ENCODE measurements around the gene DLGAP3. TPM values are rescaled to one million over a fixed set of nuclear protein-coding genes. Genes with fewer than 3 reads are reported as not detected.

DLGAP3 gene
- total and polyA plus RNA-seq, 2 of the 13 experiments (the other 11 are each of a cell fraction or from before 2014, with no cell fraction given) = 0.03 to 0.04 TPM

DNA sequence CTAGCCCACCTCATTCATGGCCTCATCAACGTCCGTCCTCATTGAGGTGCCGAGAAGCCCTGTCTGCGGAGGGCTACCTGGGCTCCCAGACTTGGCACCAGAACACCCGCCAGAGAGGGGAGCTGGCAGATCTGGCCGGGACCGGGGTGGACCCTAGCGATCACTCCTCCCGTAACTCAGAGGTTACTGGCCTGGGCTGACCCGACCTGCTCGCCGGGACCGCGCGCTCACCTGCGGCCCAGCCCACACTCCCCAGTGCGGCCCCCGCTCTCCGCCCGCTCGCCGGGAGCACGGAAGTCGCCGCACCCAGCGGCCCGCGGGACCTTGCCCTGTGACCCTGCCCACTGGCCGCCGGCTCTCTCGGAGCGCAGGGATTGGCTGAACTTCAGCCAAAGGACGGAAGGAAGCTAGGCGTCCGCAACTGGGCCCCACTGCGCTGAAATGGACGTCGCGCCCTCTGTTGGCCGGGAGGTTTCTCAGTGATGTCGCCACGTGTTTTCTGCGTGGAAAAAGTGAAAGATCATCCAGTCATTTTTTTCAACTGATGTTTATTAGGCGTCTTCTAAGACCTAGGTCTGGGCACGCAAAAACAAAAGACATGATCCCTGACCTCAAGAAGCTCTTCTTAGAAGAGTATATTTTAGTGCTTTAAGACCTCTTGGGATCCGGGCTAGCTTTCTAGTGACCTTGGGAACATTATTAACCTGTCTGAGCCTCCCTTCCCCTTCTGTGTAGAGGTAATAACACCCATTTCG, 69.8 kb downstream of the DLGAP3 start, which contains the start of gene SMIM12 (continued):
- 0 out of 2 replicates have a peak, but pooled peaks have one; percentile 36 for TF ChIP-seq ZSCAN20 (CRISPR knock-in tag; IDR thresholded peaks at IDR 0.05; ENCODE audit: borderline replicate concordance)
- TF ChIP-seq ZNF772 (CRISPR knock-in tag; IDR thresholded peaks at IDR 0.05) = 0 out of 2 replicates have a peak, but pooled peaks have one; percentile 20
- no peak for TF ChIP-seq ZNF10 (CRISPR knock-in tag; IDR thresholded peaks at IDR 0.05; ENCODE audit: borderline replicate concordance, low read depth)
- TF ChIP-seq, protein P1, sequence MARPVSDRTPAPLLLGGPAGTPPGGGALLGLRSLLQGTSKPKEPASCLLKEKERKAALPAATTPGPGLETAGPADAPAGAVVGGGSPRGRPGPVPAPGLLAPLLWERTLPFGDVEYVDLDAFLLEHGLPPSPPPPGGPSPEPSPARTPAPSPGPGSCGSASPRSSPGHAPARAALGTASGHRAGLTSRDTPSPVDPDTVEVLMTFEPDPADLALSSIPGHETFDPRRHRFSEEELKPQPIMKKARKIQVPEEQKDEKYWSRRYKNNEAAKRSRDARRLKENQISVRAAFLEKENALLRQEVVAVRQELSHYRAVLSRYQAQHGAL (CRISPR knock-in tag; IDR thresholded peaks at IDR 0.05; ENCODE audit: not compliant biosample characterization) = no peak
- TF ChIP-seq, protein P2, sequence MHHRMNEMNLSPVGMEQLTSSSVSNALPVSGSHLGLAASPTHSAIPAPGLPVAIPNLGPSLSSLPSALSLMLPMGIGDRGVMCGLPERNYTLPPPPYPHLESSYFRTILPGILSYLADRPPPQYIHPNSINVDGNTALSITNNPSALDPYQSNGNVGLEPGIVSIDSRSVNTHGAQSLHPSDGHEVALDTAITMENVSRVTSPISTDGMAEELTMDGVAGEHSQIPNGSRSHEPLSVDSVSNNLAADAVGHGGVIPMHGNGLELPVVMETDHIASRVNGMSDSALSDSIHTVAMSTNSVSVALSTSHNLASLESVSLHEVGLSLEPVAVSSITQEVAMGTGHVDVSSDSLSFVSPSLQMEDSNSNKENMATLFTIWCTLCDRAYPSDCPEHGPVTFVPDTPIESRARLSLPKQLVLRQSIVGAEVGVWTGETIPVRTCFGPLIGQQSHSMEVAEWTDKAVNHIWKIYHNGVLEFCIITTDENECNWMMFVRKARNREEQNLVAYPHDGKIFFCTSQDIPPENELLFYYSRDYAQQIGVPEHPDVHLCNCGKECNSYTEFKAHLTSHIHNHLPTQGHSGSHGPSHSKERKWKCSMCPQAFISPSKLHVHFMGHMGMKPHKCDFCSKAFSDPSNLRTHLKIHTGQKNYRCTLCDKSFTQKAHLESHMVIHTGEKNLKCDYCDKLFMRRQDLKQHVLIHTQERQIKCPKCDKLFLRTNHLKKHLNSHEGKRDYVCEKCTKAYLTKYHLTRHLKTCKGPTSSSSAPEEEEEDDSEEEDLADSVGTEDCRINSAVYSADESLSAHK (CRISPR knock-in tag; IDR thresholded peaks at IDR 0.05; ENCODE audit: borderline replicate concordance) = no peak
- TF ChIP-seq ZNF747 (CRISPR knock-in tag; IDR thresholded peaks at IDR 0.05; ENCODE audit: borderline replicate concordance) = peak; percentile 81
- peak; percentile 55; the same call in 1 of the 2 replicates for TF ChIP-seq ZNF768 (CRISPR knock-in tag; IDR thresholded peaks at IDR 0.05)
- no peak for TF ChIP-seq HIVEP1 (CRISPR knock-in tag; IDR thresholded peaks at IDR 0.05)
- no peak for TF ChIP-seq ZFP62 (CRISPR knock-in tag; IDR thresholded peaks at IDR 0.05)
- 0 out of 2 replicates have a peak, but pooled peaks have one; percentile 64 for TF ChIP-seq DNMT3B (CRISPR knock-in tag; conservative IDR thresholded peaks at IDR 0.05)
- no peak for TF ChIP-seq ZNF567 (CRISPR knock-in tag; IDR thresholded peaks at IDR 0.05; ENCODE audit: borderline replicate concordance)
- peak; percentile 75 for TF ChIP-seq DR1 (CRISPR knock-in tag; IDR thresholded peaks at IDR 0.05)
- TF ChIP-seq, protein P3, sequence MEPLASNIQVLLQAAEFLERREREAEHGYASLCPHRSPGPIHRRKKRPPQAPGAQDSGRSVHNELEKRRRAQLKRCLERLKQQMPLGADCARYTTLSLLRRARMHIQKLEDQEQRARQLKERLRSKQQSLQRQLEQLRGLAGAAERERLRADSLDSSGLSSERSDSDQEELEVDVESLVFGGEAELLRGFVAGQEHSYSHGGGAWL (CRISPR knock-in tag; IDR thresholded peaks at IDR 0.05) = peak; percentile 84
- TF ChIP-seq, protein P4, sequence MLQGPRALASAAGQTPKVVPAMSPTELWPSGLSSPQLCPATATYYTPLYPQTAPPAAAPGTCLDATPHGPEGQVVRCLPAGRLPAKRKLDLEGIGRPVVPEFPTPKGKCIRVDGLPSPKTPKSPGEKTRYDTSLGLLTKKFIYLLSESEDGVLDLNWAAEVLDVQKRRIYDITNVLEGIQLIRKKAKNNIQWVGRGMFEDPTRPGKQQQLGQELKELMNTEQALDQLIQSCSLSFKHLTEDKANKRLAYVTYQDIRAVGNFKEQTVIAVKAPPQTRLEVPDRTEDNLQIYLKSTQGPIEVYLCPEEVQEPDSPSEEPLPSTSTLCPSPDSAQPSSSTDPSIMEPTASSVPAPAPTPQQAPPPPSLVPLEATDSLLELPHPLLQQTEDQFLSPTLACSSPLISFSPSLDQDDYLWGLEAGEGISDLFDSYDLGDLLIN (CRISPR knock-in tag; IDR thresholded peaks at IDR 0.05; ENCODE audit: borderline replicate concordance) = no peak
- TF ChIP-seq, protein P5, sequence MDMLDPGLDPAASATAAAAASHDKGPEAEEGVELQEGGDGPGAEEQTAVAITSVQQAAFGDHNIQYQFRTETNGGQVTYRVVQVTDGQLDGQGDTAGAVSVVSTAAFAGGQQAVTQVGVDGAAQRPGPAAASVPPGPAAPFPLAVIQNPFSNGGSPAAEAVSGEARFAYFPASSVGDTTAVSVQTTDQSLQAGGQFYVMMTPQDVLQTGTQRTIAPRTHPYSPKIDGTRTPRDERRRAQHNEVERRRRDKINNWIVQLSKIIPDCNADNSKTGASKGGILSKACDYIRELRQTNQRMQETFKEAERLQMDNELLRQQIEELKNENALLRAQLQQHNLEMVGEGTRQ (IDR thresholded peaks at IDR 0.05; ENCODE audit: low read depth, low read length) = no peak
- TF ChIP-seq, protein P5 (CRISPR knock-in tag; IDR thresholded peaks at IDR 0.05; ENCODE audit: borderline replicate concordance) = peak; percentile 23; the same call in 1 of the 2 replicates
- no peak for TF ChIP-seq ZFP41 (CRISPR knock-in tag; IDR thresholded peaks at IDR 0.05; ENCODE audit: borderline replicate concordance)
- TF ChIP-seq TBX3 (IDR thresholded peaks at IDR 0.05; ENCODE audit: borderline replicate concordance) = no peak

All from HepG2 (cell line).